ENCODE measurements around the gene DNAJC5G.

Gene DNAJC5G

GRCh38 chr2:27236626-27237025 lies 38.6 kb upstream of the DNAJC5G start:
- Histone ChIP-seq H3K9me3 (no peaks in the 10 kb centered on the region), H3K27me3 (no peaks in the 10 kb centered on the region), H3K4me1 (no peaks in the 10 kb centered on the region), H3K4me3 (ENCODE audit: low read depth, low read length) (no peak overlapping the region), H3K36me3 (peaks cover 99% of the 10 kb centered on the region)
- DNase-seq: no peak
- TF ChIP-seq CTCF (IDR thresholded peaks at IDR 0.05; ENCODE audit: low read depth, low read length): no peak

GRCh38 chr2:27237341-27237945 lies 37.8 kb upstream of the DNAJC5G start:
- Histone ChIP-seq H3K9me3 (no peaks in the 10 kb centered on the region), H3K4me3 (ENCODE audit: low read depth, low read length) (no peak overlapping the region), H3K36me3 (peaks cover 99% of the 10 kb centered on the region), H3K4me1 (no peaks in the 10 kb centered on the region), H3K27me3 (no peaks in the 10 kb centered on the region)
- no peak for TF ChIP-seq CTCF (IDR thresholded peaks at IDR 0.05; ENCODE audit: low read depth, low read length)
- DNase-seq: no peak

GRCh38 chr2:27238976-27239375 lies 36.3 kb upstream of the DNAJC5G start:
- Histone ChIP-seq H3K4me3 (ENCODE audit: low read depth, low read length) (no peak overlapping the region), H3K4me1 (no peaks in the 10 kb centered on the region), H3K27me3 (no peaks in the 10 kb centered on the region), H3K36me3 (peaks cover 99% of the 10 kb centered on the region), H3K9me3 (no peaks in the 10 kb centered on the region)
- no peak for TF ChIP-seq CTCF (IDR thresholded peaks at IDR 0.05; ENCODE audit: low read depth, low read length)
- no peak for DNase-seq

- Histone ChIP-seq H3K4me1 (no peaks in the 10 kb centered on the region), H3K9me3 (no peaks in the 10 kb centered on the region), H3K27me3 (no peaks in the 10 kb centered on the region), H3K36me3 (peaks cover 93% of the 10 kb centered on the region), H3K4me3 (ENCODE audit: low read depth, low read length) (no peak overlapping the region)
- DNase-seq: no peak
- TF ChIP-seq CTCF (IDR thresholded peaks at IDR 0.05; ENCODE audit: low read depth, low read length): no peak
Observed at GRCh38 chr2:27240406-27240805, 34.8 kb upstream of the DNAJC5G start.

GRCh38 chr2:27241761-27242613 lies 33.2 kb upstream of the DNAJC5G start:
- Histone ChIP-seq H3K4me1 (no peaks in the 10 kb centered on the region), H3K36me3 (peaks cover 78% of the 10 kb centered on the region), H3K4me3 (ENCODE audit: low read depth, low read length) (no peak overlapping the region), H3K9me3 (no peaks in the 10 kb centered on the region), H3K27me3 (no peaks in the 10 kb centered on the region)
- no peak for TF ChIP-seq CTCF (IDR thresholded peaks at IDR 0.05; ENCODE audit: low read depth, low read length)
- no peak for DNase-seq

GRCh38 chr2:27242614-27242951 lies 32.6 kb upstream of the DNAJC5G start:
- Histone ChIP-seq H3K27me3 (no peaks in the 10 kb centered on the region), H3K4me3 (ENCODE audit: low read depth, low read length) (no peak overlapping the region), H3K36me3 (peaks cover 73% of the 10 kb centered on the region), H3K4me1 (no peaks in the 10 kb centered on the region), H3K9me3 (no peaks in the 10 kb centered on the region)
- TF ChIP-seq CTCF (IDR thresholded peaks at IDR 0.05; ENCODE audit: low read depth, low read length): no peak
- DNase-seq: no peak
